Body of pancreas (tissue), 4 donors: ENCODE results near the gene MRPL36.

Experiments used
- POLR2A ChIP-seq, 3 donors: fragments of 450-650 bp; IDR thresholded peaks; one replicate each; pipeline ENCODE4 v1.6.1; 2016; ENCODE audit warnings: antibody characterized with exemption in 3 of 3, mild to moderate bottlenecking in 2 of 3
- TF ChIP-seq, protein P1 (sequence below), 7 experiments: fragments of 450-650 bp in 4 of 7; fragments of 200-600 bp in 3 of 7; sonication (generic) in 3 of 7; IDR thresholded peaks; one replicate each; pipeline ENCODE4 v1.5.1; 2016 to 2019; ENCODE audit warnings: antibody characterized with exemption in 7 of 7

DNA sequence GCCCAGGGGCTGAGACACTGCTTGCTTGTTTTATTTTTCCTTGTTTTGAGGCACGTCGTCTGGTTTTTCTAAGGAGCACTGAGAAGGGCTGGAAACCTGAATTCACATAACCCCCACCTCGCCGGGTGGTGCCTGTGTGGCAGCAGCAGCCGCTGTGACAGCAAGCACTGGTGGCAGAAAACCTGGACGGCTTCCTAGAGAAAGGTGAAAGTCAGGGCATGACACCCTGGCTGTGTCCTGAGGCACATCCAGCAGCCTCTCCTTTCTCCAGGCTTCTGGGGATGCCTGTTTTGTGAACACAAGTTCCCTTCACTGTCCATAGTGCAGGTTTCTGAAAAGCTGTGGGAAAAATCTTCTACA is 29.2 kb downstream of the MRPL36 start:
- TF ChIP-seq, protein P1, sequence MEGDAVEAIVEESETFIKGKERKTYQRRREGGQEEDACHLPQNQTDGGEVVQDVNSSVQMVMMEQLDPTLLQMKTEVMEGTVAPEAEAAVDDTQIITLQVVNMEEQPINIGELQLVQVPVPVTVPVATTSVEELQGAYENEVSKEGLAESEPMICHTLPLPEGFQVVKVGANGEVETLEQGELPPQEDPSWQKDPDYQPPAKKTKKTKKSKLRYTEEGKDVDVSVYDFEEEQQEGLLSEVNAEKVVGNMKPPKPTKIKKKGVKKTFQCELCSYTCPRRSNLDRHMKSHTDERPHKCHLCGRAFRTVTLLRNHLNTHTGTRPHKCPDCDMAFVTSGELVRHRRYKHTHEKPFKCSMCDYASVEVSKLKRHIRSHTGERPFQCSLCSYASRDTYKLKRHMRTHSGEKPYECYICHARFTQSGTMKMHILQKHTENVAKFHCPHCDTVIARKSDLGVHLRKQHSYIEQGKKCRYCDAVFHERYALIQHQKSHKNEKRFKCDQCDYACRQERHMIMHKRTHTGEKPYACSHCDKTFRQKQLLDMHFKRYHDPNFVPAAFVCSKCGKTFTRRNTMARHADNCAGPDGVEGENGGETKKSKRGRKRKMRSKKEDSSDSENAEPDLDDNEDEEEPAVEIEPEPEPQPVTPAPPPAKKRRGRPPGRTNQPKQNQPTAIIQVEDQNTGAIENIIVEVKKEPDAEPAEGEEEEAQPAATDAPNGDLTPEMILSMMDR (IDR thresholded peaks at IDR 0.05), result no peak
- no peak for TF ChIP-seq POLR2A (IDR thresholded peaks at IDR 0.05)
